ENCODE results near the gene FGF1.

DNA sequence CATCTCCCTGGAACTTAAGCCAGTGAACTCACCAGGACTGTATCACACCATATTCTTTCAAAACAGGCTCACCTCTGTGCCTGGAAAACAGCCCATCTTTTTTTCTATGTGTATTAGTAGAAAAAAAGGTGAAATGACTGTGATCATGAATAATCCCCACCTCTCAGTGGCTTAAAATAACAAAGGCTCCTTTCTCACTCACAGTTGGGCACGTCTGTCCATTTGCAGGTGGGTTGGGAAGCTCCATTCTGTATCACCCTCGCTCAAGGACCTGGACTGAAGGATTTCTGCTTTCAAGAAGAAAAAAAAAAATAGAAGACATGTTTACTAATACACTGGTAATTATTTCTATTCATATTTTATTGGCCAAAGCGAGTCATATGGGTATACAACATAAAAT, 17.3 kb upstream of the FGF1 start:
- TF ChIP-seq, protein P1, sequence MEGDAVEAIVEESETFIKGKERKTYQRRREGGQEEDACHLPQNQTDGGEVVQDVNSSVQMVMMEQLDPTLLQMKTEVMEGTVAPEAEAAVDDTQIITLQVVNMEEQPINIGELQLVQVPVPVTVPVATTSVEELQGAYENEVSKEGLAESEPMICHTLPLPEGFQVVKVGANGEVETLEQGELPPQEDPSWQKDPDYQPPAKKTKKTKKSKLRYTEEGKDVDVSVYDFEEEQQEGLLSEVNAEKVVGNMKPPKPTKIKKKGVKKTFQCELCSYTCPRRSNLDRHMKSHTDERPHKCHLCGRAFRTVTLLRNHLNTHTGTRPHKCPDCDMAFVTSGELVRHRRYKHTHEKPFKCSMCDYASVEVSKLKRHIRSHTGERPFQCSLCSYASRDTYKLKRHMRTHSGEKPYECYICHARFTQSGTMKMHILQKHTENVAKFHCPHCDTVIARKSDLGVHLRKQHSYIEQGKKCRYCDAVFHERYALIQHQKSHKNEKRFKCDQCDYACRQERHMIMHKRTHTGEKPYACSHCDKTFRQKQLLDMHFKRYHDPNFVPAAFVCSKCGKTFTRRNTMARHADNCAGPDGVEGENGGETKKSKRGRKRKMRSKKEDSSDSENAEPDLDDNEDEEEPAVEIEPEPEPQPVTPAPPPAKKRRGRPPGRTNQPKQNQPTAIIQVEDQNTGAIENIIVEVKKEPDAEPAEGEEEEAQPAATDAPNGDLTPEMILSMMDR (IDR thresholded peaks at IDR 0.05) = no peak
- no peak for TF ChIP-seq EZH2 (IDR thresholded peaks at IDR 0.05; ENCODE audit: borderline replicate concordance, insufficient read depth, low read depth, low read length, poor library complexity, severe bottlenecking)
